A549 (cell line): Measurements from ENCODE around the gene RAD51. TPM values are rescaled to one million over a fixed set of nuclear protein-coding genes. Genes with fewer than 3 reads are reported as not detected.

Source experiments
- ATAC-seq, 2 experiments: fragments of 200-7000 bp in 1 of 2; fragments of >200 bp in 1 of 2; cut with Nextera tagmentation in 1 of 2; cut with Tn5 transposase in 1 of 2; 3 replicates each; pipeline versions ENCODE4 v1.8.0 to v1.9.1; 2018 to 2020; ENCODE audit warnings: mild to moderate bottlenecking in 1 of 2, moderate library complexity in 1 of 2
- CTCF ChIA-PET: fragments of 300-600 bp; sonication (Branson Sonifier 250); formaldehyde crosslinking; extraction: SDS; loops from one replicate; lab custom pipeline; 2021; ENCODE audit warnings: antibody characterized with exemption, inconsistent platforms; lab: Yijun Ruan, JAX
- POLR2A ChIA-PET: fragments of 350-600 bp; formaldehyde crosslinking; extraction: SDS; loops from one replicate; lab custom pipeline; 2021; ENCODE audit warnings: antibody characterized with exemption, inconsistent platforms; lab: Yijun Ruan, JAX
- DNase-seq, 2 experiments: peaks; one replicate each; pipeline versions ENCODE4 v3.0.0 to v3.0.0-alpha.2; 2011 to 2016; ENCODE audit warnings: low read depth in 1 of 2, low spot score in 1 of 2
- FAIRE-seq: peaks from 2 replicates; lab custom pipeline; 2011; peaks lifted over from hg19 to GRCh38; lab: Jason Lieb, UNC
- H3K27ac ChIP-seq, 2 experiments: fragments of >200 bp; sonication (Bioruptor Twin); formaldehyde crosslinking; 3 replicates each; pipeline ENCODE4 v1.5.1; 2016 to 2017
- H3K4me1 ChIP-seq: fragments of >200 bp; sonication (Bioruptor Twin); formaldehyde crosslinking; 3 replicates; pipeline ENCODE4 v1.6.1; 2016
- H3K4me2 ChIP-seq: fragments of >200 bp; sonication (Bioruptor Twin); formaldehyde crosslinking; 3 replicates; pipeline ENCODE4 v1.6.1; 2016
- H3K4me3 ChIP-seq: fragments of >200 bp; sonication (Bioruptor Twin); formaldehyde crosslinking; 3 replicates; pipeline ENCODE4 v1.5.1; 2016
- H3K9me3 ChIP-seq: fragments of >200 bp; sonication (Bioruptor Twin); formaldehyde crosslinking; 3 replicates; pipeline ENCODE4 v1.6.1; 2016
- BCL3 ChIP-seq: fragments of >200 bp; sonication (Bioruptor Twin); formaldehyde crosslinking; IDR thresholded peaks from 3 replicates; pipeline ENCODE4 v1.6.1; 2016
- BHLHE40 ChIP-seq: IDR thresholded peaks from 2 replicates; pipeline ENCODE4 v1.6.1; 2012; ENCODE audit warnings: low read depth, low read length, inconsistent platforms
- CBX8 ChIP-seq: fragments of 200-600 bp; sonication (generic); IDR thresholded peaks from 2 replicates; pipeline ENCODE4 v1.6.1; 2016
- CHD2 ChIP-seq: fragments of 150-350 bp; IDR thresholded peaks from 2 replicates; pipeline ENCODE4 v1.6.1; 2014; ENCODE audit warnings: low read length; ENCODE audit not compliant: partially characterized antibody
- CHD4 ChIP-seq: fragments of 200-600 bp; sonication (generic); IDR thresholded peaks from 2 replicates; pipeline ENCODE4 v1.6.1; 2016; ENCODE audit warnings: antibody characterized with exemption, mild to moderate bottlenecking, borderline replicate concordance
- EHMT2 ChIP-seq: fragments of 200-600 bp; sonication (generic); IDR thresholded peaks from 2 replicates; pipeline ENCODE4 v1.6.1; 2016; ENCODE audit warnings: antibody characterized with exemption, low read depth, mild to moderate bottlenecking, moderate library complexity
- EP300 ChIP-seq, 2 experiments: fragments of >200 bp; sonication (Bioruptor Twin); formaldehyde crosslinking; IDR thresholded peaks; 2 replicates in 1 of 2; 3 replicates in 1 of 2; pipeline ENCODE4 v1.6.1; 2016 to 2017
- FOXS1 ChIP-seq: fragments of 250-450 bp; sonication (Bioruptor Pico); IDR thresholded peaks from 2 replicates; pipeline ENCODE4 v1.5.0; 2020; ENCODE audit warnings: mild to moderate bottlenecking, moderate library complexity
- HDAC2 ChIP-seq: fragments of 200-600 bp; sonication (generic); IDR thresholded peaks from 2 replicates; pipeline ENCODE4 v1.6.1; 2016
- HES2 ChIP-seq: fragments of >200 bp; sonication (Bioruptor Twin); formaldehyde crosslinking; IDR thresholded peaks from 2 replicates; pipeline ENCODE4 v1.6.1; 2016
- HMGXB4 ChIP-seq: fragments of 250-450 bp; sonication (Bioruptor Pico); IDR thresholded peaks from 2 replicates; pipeline ENCODE4 v1.5.0; 2021; ENCODE audit warnings: mild to moderate bottlenecking, moderate library complexity, borderline replicate concordance
- HOXB13 ChIP-seq: fragments of 250-450 bp; sonication (Bioruptor Pico); IDR thresholded peaks from 2 replicates; pipeline ENCODE4 v1.5.0; 2020; ENCODE audit warnings: low read depth, mild to moderate bottlenecking, moderate library complexity
- JUNB ChIP-seq: fragments of >200 bp; sonication (Bioruptor Twin); formaldehyde crosslinking; IDR thresholded peaks from 2 replicates; pipeline ENCODE4 v1.6.1; 2016
- MAFK ChIP-seq: fragments of 450-650 bp; IDR thresholded peaks from 2 replicates; pipeline ENCODE4 v1.6.1; 2014; ENCODE audit not compliant: partially characterized antibody
- MAZ ChIP-seq: fragments of 150-350 bp; IDR thresholded peaks from 2 replicates; pipeline ENCODE4 v1.6.1; 2014; ENCODE audit warnings: antibody characterized with exemption, low read depth, low read length, borderline replicate concordance
- NR3C1 ChIP-seq: fragments of >200 bp; sonication (Bioruptor Twin); formaldehyde crosslinking; IDR thresholded peaks from 3 replicates; pipeline ENCODE4 v1.6.1; 2017
- PHF8 ChIP-seq: fragments of 200-600 bp; sonication (generic); IDR thresholded peaks from 2 replicates; pipeline ENCODE4 v1.6.1; 2016; ENCODE audit warnings: low read depth, mild to moderate bottlenecking, antibody characterized with exemption, moderate library complexity, borderline replicate concordance
- POLR2A ChIP-seq: IDR thresholded peaks from 2 replicates; pipeline ENCODE4 v1.6.1; 2012; ENCODE audit warnings: mild to moderate bottlenecking, low read length
- POLR2AphosphoS2 ChIP-seq: conservative IDR thresholded peaks from 2 replicates; pipeline ENCODE4 v1.6.1; 2012; ENCODE audit warnings: low read length, improper control_type of control experiment, inconsistent platforms
- RAD21 ChIP-seq, 2 experiments: fragments of >200 bp in 1 of 2; sonication (Bioruptor Twin) in 1 of 2; formaldehyde crosslinking in 1 of 2; IDR thresholded peaks in 1 of 2; conservative IDR thresholded peaks in 1 of 2; 2 replicates in 1 of 2; 3 replicates in 1 of 2; pipeline ENCODE4 v1.6.1; 2012 to 2018; ENCODE audit warnings: inconsistent platforms in 1 of 2
- RCOR1 ChIP-seq: fragments of 150-350 bp; IDR thresholded peaks from 2 replicates; pipeline ENCODE4 v1.6.1; 2014; ENCODE audit warnings: antibody characterized with exemption, low read length, low read depth
- RFX5 ChIP-seq: fragments of 450-650 bp; IDR thresholded peaks from 2 replicates; pipeline ENCODE4 v1.7.1; 2014; ENCODE audit warnings: antibody characterized with exemption, mild to moderate bottlenecking, moderate library complexity
- RNF2 ChIP-seq: fragments of 200-600 bp; sonication (generic); IDR thresholded peaks from 2 replicates; pipeline ENCODE4 v1.6.1; 2016; ENCODE audit warnings: low read depth, mild to moderate bottlenecking, antibody characterized with exemption, moderate library complexity, borderline replicate concordance
- TFCP2L1 ChIP-seq: fragments of 250-450 bp; sonication (Bioruptor Pico); IDR thresholded peaks from 2 replicates; pipeline ENCODE4 v1.5.0; 2021; ENCODE audit warnings: mild to moderate bottlenecking
- ZC3H11A ChIP-seq: fragments of 450-650 bp; IDR thresholded peaks from 2 replicates; pipeline ENCODE4 v1.6.1; 2014; ENCODE audit warnings: antibody characterized with exemption, mild to moderate bottlenecking
- ZFP36 ChIP-seq: fragments of 450-650 bp; IDR thresholded peaks from 2 replicates; pipeline ENCODE4 v1.6.1; 2014; ENCODE audit warnings: borderline replicate concordance; ENCODE audit not compliant: partially characterized antibody
- ZSCAN20 ChIP-seq: fragments of 250-450 bp; sonication (Bioruptor Pico); IDR thresholded peaks from 2 replicates; pipeline ENCODE4 v1.8.0; 2022; ENCODE audit warnings: mild to moderate bottlenecking, moderate library complexity
- WGBS: methylation state at CpG from one replicate; pipeline ENCODE4 v1.1.6; 2017; ENCODE audit errors: missing lambda C conversion rate; 5-methylcytosine and 5-hydroxymethylcytosine counted together
- polyA plus RNA-seq, 4 experiments: library from polyadenylated mRNA; depleted of rRNA in 3 of 4; stranded (reverse); fragments of >200 nt; fragmentation: RNase III in 1 of 4; extraction: RNeasy Plus Mini Kit Qiagen cat#74134 plus additional on column Dnase treatment in 1 of 4; gene quantifications; 2 replicates in 3 of 4; 3 replicates in 1 of 4; pipeline ENCODE4 v1.2.3, GENCODE V29; 2011 to 2017
- TF ChIP-seq, protein P1 (sequence below): IDR thresholded peaks from 2 replicates; pipeline ENCODE4 v1.6.1; 2012

RAD51 gene
- polyA plus RNA-seq, 2 of the 4 experiments (the other 2 are of a cell fraction), result 12.9 to 14.4 TPM

DNA sequence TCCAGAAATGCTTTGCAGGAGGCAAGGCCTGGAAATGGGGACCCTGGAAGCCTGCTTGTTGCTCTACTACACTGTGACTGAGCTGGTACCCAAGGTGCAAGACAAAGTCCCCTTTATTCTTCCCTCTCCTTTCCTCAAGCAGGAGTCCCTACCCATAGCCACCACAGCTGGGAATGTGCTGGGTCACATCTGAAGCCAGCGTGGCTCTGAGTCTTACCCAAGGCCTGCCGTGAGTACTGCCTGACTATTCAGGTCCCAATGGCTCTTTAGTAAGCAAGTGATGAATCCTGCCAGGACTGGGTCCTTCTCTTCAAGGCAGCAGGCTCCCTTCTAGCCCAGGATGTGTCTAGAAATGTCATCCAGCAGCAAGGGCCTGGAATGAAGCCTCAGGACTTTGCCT is 9.6 kb upstream of the RAD51 start:
- H3K4me1 ChIP-seq, result no peaks in the 10 kb centered on the region
- WGBS, result 100% methylated on average over 2 of the region's 2 CpGs

GRCh38 chr15:40688932-40689799 is 5.8 kb upstream of the RAD51 start:
- ChIA-PET POLR2A (no interaction called here), CTCF (no interaction called here)
- no peak overlapping the region for H3K4me3 ChIP-seq
- peaks cover 8% of the 10 kb centered on the region; the same call in 2 of the 3 replicates for H3K4me1 ChIP-seq
- no peaks in the 10 kb centered on the region for H3K9me3 ChIP-seq
- 91% methylated on average over 9 of the region's 9 CpGs for WGBS
- DNase-seq, result no peak
- no peak overlapping the region for H3K4me2 ChIP-seq
- ATAC-seq, result no peak
- TF ChIP-seq EP300 (IDR thresholded peaks at IDR 0.05) (no peak), HDAC2 (no peak), PHF8 (no peak), RFX5 (no peak), BCL3 (no peak), RNF2 (no peak), FOXS1 (CRISPR knock-in tag) (no peak), POLR2AphosphoS2 (no peak)
- TF ChIP-seq, protein P1, sequence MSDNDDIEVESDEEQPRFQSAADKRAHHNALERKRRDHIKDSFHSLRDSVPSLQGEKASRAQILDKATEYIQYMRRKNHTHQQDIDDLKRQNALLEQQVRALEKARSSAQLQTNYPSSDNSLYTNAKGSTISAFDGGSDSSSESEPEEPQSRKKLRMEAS, result no peak
- no peak for FAIRE-seq
- no peak overlapping the region for H3K27ac ChIP-seq

More for the DNA sequence above, 9.6 kb upstream of the RAD51 start:
- DNase-seq (no peak), ATAC-seq (no peak), FAIRE-seq (no peak)
- ChIA-PET POLR2A (no interaction called here), CTCF (interaction anchor here (1.2 kb wide), 1 partner anchor 9 kb away, joined by 5 read pairs; no protein-coding TSS in a partner anchor)
- TF ChIP-seq RNF2 (no peak), BHLHE40 (no peak), HMGXB4 (CRISPR knock-in tag) (no peak), JUNB (no peak), EHMT2 (no peak), RCOR1 (no peak), POLR2AphosphoS2 (no peak), CBX8 (no peak), HOXB13 (CRISPR knock-in tag) (no peak), HES2 (no peak), PHF8 (no peak), POLR2A (no peak), ZFP36 (no peak)
- TF ChIP-seq, protein P1, result no peak
- no peak overlapping the region for H3K27ac ChIP-seq
- H3K4me3 ChIP-seq, result no peak overlapping the region
- no peak overlapping the region for H3K4me2 ChIP-seq
- H3K9me3 ChIP-seq, result no peaks in the 10 kb centered on the region

- no peak for ATAC-seq
- TF ChIP-seq MAFK (no peak), ZC3H11A (no peak), CHD4 (no peak), HMGXB4 (CRISPR knock-in tag) (no peak), ZSCAN20 (CRISPR knock-in tag) (no peak), POLR2AphosphoS2 (no peak), TFCP2L1 (CRISPR knock-in tag) (no peak), CHD2 (no peak), HDAC2 (no peak), NR3C1 (no peak), RFX5 (no peak), MAZ (no peak), RAD21 (conservative IDR thresholded peaks at IDR 0.05 in 1 of 2, IDR thresholded peaks at IDR 0.05 in 1 of 2) (no peak), HES2 (no peak)
Observed at GRCh38 chr15:40691737-40692136, 3.2 kb upstream of the RAD51 start.

More at GRCh38 chr15:40691737-40692136, 3.2 kb upstream of the RAD51 start:
- WGBS, result 59% methylated on average over 4 of the region's 4 CpGs
- no peak overlapping the region for H3K4me3 ChIP-seq
- FAIRE-seq (no peak), DNase-seq (peak in 1 of 2 experiments; percentile 39)
- H3K9me3 ChIP-seq, result no peaks in the 10 kb centered on the region
- no peak overlapping the region for H3K4me2 ChIP-seq
- H3K27ac ChIP-seq, result no peak overlapping the region
- ChIA-PET POLR2A (no interaction called here), CTCF (no interaction called here)
- H3K4me1 ChIP-seq, result peaks cover 8% of the 10 kb centered on the region; the same call in 2 of the 3 replicates
